HG03565 (cell line): Measurements from ENCODE around the gene EIF2S1.
"Not testable (repeated sequence)": the region's sequence is repeated elsewhere in the genome, so short reads cannot be mapped to it uniquely, and the experiment has no call there.

Experiments used
- ATAC-seq: cut with Tn5 transposase; IDR thresholded peaks from one replicate; pipeline ENCODE4 v1.9.1; 2021; ENCODE audit warnings: mild to moderate bottlenecking, moderate library complexity; ENCODE audit not compliant: unreplicated experiment

EIF2S1 gene

GRCh38 chr14:67410313-67410712 lies 50.2 kb downstream of the EIF2S1 start:
- ATAC-seq, result no peak

GRCh38 chr14:67411370-67411769 lies 51.2 kb downstream of the EIF2S1 start:
- ATAC-seq, result no peak

GRCh38 chr14:67411820-67412421 lies 51.8 kb downstream of the EIF2S1 start, which contains the start of gene PLEK2:
Gene PLEK2 (minus strand): TSS chr14:67412165. CDS start chr14:67412059, 106 bp downstream.
- ATAC-seq, result no peak

GRCh38 chr14:67413806-67414769 lies 54.0 kb downstream of the EIF2S1 start:
- no peak for ATAC-seq

GRCh38 chr14:67415610-67416009 lies 55.5 kb downstream of the EIF2S1 start:
- ATAC-seq, result not testable (repeated sequence)

- ATAC-seq, result no peak
Observed at GRCh38 chr14:67416085-67416484, 56.0 kb downstream of the EIF2S1 start.

GRCh38 chr14:67416810-67417209 lies 56.7 kb downstream of the EIF2S1 start:
- ATAC-seq, result no peak

GRCh38 chr14:67417633-67418032 lies 57.5 kb downstream of the EIF2S1 start:
- no peak for ATAC-seq

- ATAC-seq, result no peak
Observed at GRCh38 chr14:67418401-67419191, 58.5 kb downstream of the EIF2S1 start.

- no peak for ATAC-seq
Observed at GRCh38 chr14:67420102-67420739, 60.1 kb downstream of the EIF2S1 start.

- ATAC-seq, result no peak
Observed at GRCh38 chr14:67421356-67422224, 61.5 kb downstream of the EIF2S1 start.

GRCh38 chr14:67423424-67423823 lies 63.3 kb downstream of the EIF2S1 start:
- ATAC-seq, result no peak

GRCh38 chr14:67424539-67424938 lies 64.4 kb downstream of the EIF2S1 start:
- no peak for ATAC-seq

GRCh38 chr14:67425608-67426007 lies 65.5 kb downstream of the EIF2S1 start:
- no peak for ATAC-seq

- ATAC-seq, result no peak
Observed at GRCh38 chr14:67426161-67426560, 66.0 kb downstream of the EIF2S1 start.

GRCh38 chr14:67426983-67427606 lies 67.0 kb downstream of the EIF2S1 start:
- ATAC-seq, result no peak

- no peak for ATAC-seq
Observed at GRCh38 chr14:67428501-67429031, 68.4 kb downstream of the EIF2S1 start.

- no peak for ATAC-seq
Observed at GRCh38 chr14:67429510-67430205, 69.5 kb downstream of the EIF2S1 start.
